K562 (cell line): ENCODE results near the gene SLAIN2. TPM values are rescaled to one million over a fixed set of nuclear protein-coding genes. Genes with fewer than 3 reads are reported as not detected.

Source experiments
- ATAC-seq: fragments of 200-7000 bp; cut with Tn5 transposase; 3 replicates; pipeline ENCODE4 v1.9.1; 2020; ENCODE audit warnings: moderate library complexity
- BruUV-seq: library from RNA; stranded (reverse); fragments of 400-500 nt; replicated peaks from 2 replicates; lab custom pipeline; 2021; lab: Mats Ljungman, UMichigan
- CTCF ChIA-PET: fragments of 300-600 bp; formaldehyde crosslinking; extraction: SDS; loops from one replicate; lab custom pipeline; 2021; ENCODE audit warnings: low intra/inter-chr PET ratio; lab: Yijun Ruan, JAX
- POLR2A ChIA-PET: fragments of 300-600, 350-650 bp; sonication (Branson Sonifier 250); formaldehyde crosslinking; extraction: SDS; loops from one replicate; lab custom pipeline; 2021; ENCODE audit warnings: antibody characterized with exemption, inconsistent platforms; lab: Yijun Ruan, JAX
- DNase-seq, 4 experiments: peaks; one replicate each; pipeline versions ENCODE4 v3.0.0 to v3.0.0-alpha.2; 2011 to 2018; ENCODE audit warnings: low spot score in 3 of 4, mixed read lengths in 3 of 4; ENCODE audit errors: extremely low read depth in 1 of 4
- FAIRE-seq: peaks from 2 replicates; lab custom pipeline; 2011; peaks lifted over from hg19 to GRCh38; lab: Jason Lieb, UNC
- H2AFZ ChIP-seq: 2 replicates; pipeline ENCODE4 v1.6.0; 2011; ENCODE audit warnings: low read depth, low read length, control low read depth, inconsistent platforms
- H3K27ac ChIP-seq: fragments of 200-600 bp; 3 replicates; pipeline ENCODE4 v1.8.0; 2011; ENCODE audit warnings: low read depth, mild to moderate bottlenecking, control low read depth, inconsistent platforms, low read length, moderate library complexity, mixed read lengths; ENCODE audit errors: extremely low read depth
- H3K27me3 ChIP-seq, 2 experiments: fragments of 300-600 bp in 1 of 2; 2 replicates in 1 of 2; 3 replicates in 1 of 2; pipeline versions ENCODE4 v1.6.0 to v1.8.0; 2011; ENCODE audit warnings: inconsistent platforms in 2 of 2, low read length in 2 of 2, mild to moderate bottlenecking in 1 of 2, mixed read lengths in 1 of 2, moderate library complexity in 1 of 2; ENCODE audit not compliant: control insufficient read depth in 2 of 2, insufficient read depth in 2 of 2
- H3K36me3 ChIP-seq: fragments of 300-600 bp; 3 replicates; pipeline ENCODE4 v1.8.0; 2011; ENCODE audit warnings: mild to moderate bottlenecking, low read length, inconsistent platforms; ENCODE audit not compliant: control insufficient read depth, insufficient read depth
- H3K4me1 ChIP-seq, 2 experiments: fragments of 200-600 bp in 1 of 2; replicated peaks in 1 of 2; 2 replicates in 1 of 2; 3 replicates in 1 of 2; pipeline versions ENCODE4 v1.5.1 to v1.8.0; 2011; ENCODE audit warnings: inconsistent platforms in 2 of 2, low read length in 2 of 2, mild to moderate bottlenecking in 1 of 2, mixed read lengths in 1 of 2, moderate library complexity in 1 of 2; ENCODE audit not compliant: control insufficient read depth in 2 of 2, insufficient read depth in 2 of 2
- H3K4me2 ChIP-seq: 2 replicates; pipeline ENCODE4 v1.6.1; 2011; ENCODE audit warnings: low read length, control low read depth, inconsistent platforms, mixed read lengths; ENCODE audit not compliant: insufficient read depth
- H3K4me3 ChIP-seq: fragments of 200-600 bp; sonication (generic), shearing (Covaris generic); 2 replicates; pipeline ENCODE4 v1.5.1; 2016; ENCODE audit warnings: control low read depth, inconsistent platforms
- H3K79me2 ChIP-seq: fragments of 200-600 bp; 3 replicates; pipeline ENCODE4 v1.8.0; 2011; ENCODE audit warnings: low read length, inconsistent platforms; ENCODE audit not compliant: control insufficient read depth, insufficient read depth
- H3K9ac ChIP-seq, 2 experiments: 2 replicates each; pipeline versions ENCODE4 v1.6.0 to v1.6.1; 2011; ENCODE audit warnings: low read depth in 2 of 2, low read length in 2 of 2, control low read depth in 1 of 2, inconsistent platforms in 1 of 2, mild to moderate bottlenecking in 1 of 2, mixed read lengths in 1 of 2; ENCODE audit not compliant: insufficient read depth in 1 of 2
- H3K9me1 ChIP-seq: one replicate; pipeline ENCODE4 v1.6.0; 2011; ENCODE audit warnings: inconsistent platforms, mild to moderate bottlenecking, low read length, moderate library complexity; ENCODE audit not compliant: control insufficient read depth, insufficient read depth
- H3K9me3 ChIP-seq: replicated peaks from 2 replicates; pipeline ENCODE4 v1.5.1; 2011; ENCODE audit warnings: low read depth, low read length, inconsistent platforms; ENCODE audit not compliant: control insufficient read depth, insufficient read depth
- H4K20me1 ChIP-seq: replicated peaks from 2 replicates; pipeline ENCODE4 v1.6.1; 2011; ENCODE audit warnings: low read length, inconsistent platforms, mixed read lengths; ENCODE audit not compliant: control insufficient read depth, insufficient read depth
- ELF2 ChIP-seq: fragments of 250-450 bp; sonication (Bioruptor Pico); IDR thresholded peaks from 2 replicates; pipeline ENCODE4 v1.5.0; 2021; ENCODE audit warnings: mild to moderate bottlenecking
- HOMEZ ChIP-seq: fragments of 250-450 bp; sonication (Bioruptor Pico); IDR thresholded peaks from 2 replicates; pipeline ENCODE4 v1.4.0; 2020; ENCODE audit warnings: mild to moderate bottlenecking, moderate library complexity
- TBL1XR1 ChIP-seq, 2 experiments: IDR thresholded peaks; 2 replicates each; pipeline ENCODE4 v1.6.1; 2012; ENCODE audit warnings: improper control_type of control experiment in 2 of 2, low read length in 2 of 2, mild to moderate bottlenecking in 1 of 2
- ZNF766 ChIP-seq: fragments of 200-800 bp; sonication (Bioruptor generic); conservative IDR thresholded peaks from 2 replicates; pipeline ENCODE4 v1.6.1; 2016; ENCODE audit warnings: missing genetic modification characterization, missing compliant biosample characterization
- WGBS: fragments of 100-300 bp; shearing (Covaris generic); methylation state at CpG from one replicate; pipeline ENCODE4 v1.1.6; 2016; ENCODE audit warnings: low coverage, mixed read lengths; ENCODE audit not compliant: insufficient coverage; ENCODE audit errors: missing lambda C conversion rate; 5-methylcytosine and 5-hydroxymethylcytosine counted together
- in situ Hi-C: fragments of 300-500 bp; cut with MboI; formaldehyde crosslinking; loops from 4 replicates; pipeline ENCODE4 v1.15.0; 2018; ENCODE audit warnings: inconsistent platforms, mixed read lengths
- intact Hi-C: fragments of 100-400 bp; cut with micrococcal nuclease; formaldehyde crosslinking; loops from 2 replicates; pipeline ENCODE4 v1.14.2; 2022
- polyA plus RNA-seq, 8 experiments: library from polyadenylated mRNA; depleted of rRNA in 4 of 8; stranded (reverse) in 5 of 8; unstranded in 3 of 8; fragments of >200 nt; fragmentation: Nextera tagmentation in 2 of 8; fragmentation: Illumina TruSeq in 1 of 8; extraction: Ambion mirVana in 2 of 8; extraction: Trizol in 1 of 8; gene quantifications; 2 replicates each; pipeline versions ENCODE4 v1.2.1 to v1.2.3, GENCODE V29; 2011 to 2014; ENCODE audit warnings: inconsistent platforms in 1 of 8, missing spikeins in 1 of 8
- total RNA-seq, 7 experiments: library from RNA; depleted of rRNA in 6 of 7; stranded (reverse); fragments of >200 nt in 6 of 7; fragmentation: Illumina TruSeq in 2 of 7; extraction: Trizol in 2 of 7; gene quantifications; 2 replicates each; pipeline versions ENCODE4 v1.2.1 to v1.2.3, GENCODE V29; 2011 to 2021; ENCODE audit warnings: low replicate concordance in 1 of 7

The SLAIN2 gene
- total and polyA plus RNA-seq, 9 of the 15 experiments (the other 6 are each of a cell fraction or from before 2014, with no cell fraction given): 3.5 to 116 (median 35.0) TPM

GRCh38 chr4:48375651-48376304, 34.4 kb downstream of the SLAIN2 start:
- H3K36me3 ChIP-seq: peaks cover 34% of the 10 kb centered on the region
- no peaks in the 10 kb centered on the region for H4K20me1 ChIP-seq
- ChIA-PET POLR2A (no interaction called here), CTCF (no interaction called here)
- H3K4me3 ChIP-seq: no peak overlapping the region
- H3K27me3 ChIP-seq: no peaks in the 10 kb centered on the region
- ATAC-seq (no peak), FAIRE-seq (no peak), DNase-seq (no peak)
- H3K4me1 ChIP-seq: no peaks in the 10 kb centered on the region; a peak in 1 of 5 replicates
- H2AFZ ChIP-seq: no peak overlapping the region
- no peak overlapping the region for H3K9ac ChIP-seq
- TF ChIP-seq ZNF766 (CRISPR knock-in tag) (no peak), ELF2 (no peak), TBL1XR1 (IDR thresholded peaks at IDR 0.05; ENCODE audit: low read length in 2 of 2) (no peak), HOMEZ (no peak)
- TF ChIP-seq, all 486 proteins: peak for 0
- in situ Hi-C loops: no loop called here
- H3K9me3 ChIP-seq: no peaks in the 10 kb centered on the region
- intact Hi-C loops: no loop called here
- 87% methylated on average over 6 of the region's 6 CpGs for WGBS
- peaks cover 16% of the 10 kb centered on the region; the same call in 1 of the 3 replicates for H3K79me2 ChIP-seq
- BruUV-seq: no TSS peak
- no peak overlapping the region for H3K4me2 ChIP-seq
- no peaks in the 10 kb centered on the region for H3K9me1 ChIP-seq
- no peak overlapping the region for H3K27ac ChIP-seq
